Femur (tissue), 1 donor: ENCODE data around the gene CSNK1D.

Experiments
- DNase-seq: peaks from one replicate; pipeline ENCODE4 v3.0.0-alpha.2; 2017

Gene CSNK1D

DNA sequence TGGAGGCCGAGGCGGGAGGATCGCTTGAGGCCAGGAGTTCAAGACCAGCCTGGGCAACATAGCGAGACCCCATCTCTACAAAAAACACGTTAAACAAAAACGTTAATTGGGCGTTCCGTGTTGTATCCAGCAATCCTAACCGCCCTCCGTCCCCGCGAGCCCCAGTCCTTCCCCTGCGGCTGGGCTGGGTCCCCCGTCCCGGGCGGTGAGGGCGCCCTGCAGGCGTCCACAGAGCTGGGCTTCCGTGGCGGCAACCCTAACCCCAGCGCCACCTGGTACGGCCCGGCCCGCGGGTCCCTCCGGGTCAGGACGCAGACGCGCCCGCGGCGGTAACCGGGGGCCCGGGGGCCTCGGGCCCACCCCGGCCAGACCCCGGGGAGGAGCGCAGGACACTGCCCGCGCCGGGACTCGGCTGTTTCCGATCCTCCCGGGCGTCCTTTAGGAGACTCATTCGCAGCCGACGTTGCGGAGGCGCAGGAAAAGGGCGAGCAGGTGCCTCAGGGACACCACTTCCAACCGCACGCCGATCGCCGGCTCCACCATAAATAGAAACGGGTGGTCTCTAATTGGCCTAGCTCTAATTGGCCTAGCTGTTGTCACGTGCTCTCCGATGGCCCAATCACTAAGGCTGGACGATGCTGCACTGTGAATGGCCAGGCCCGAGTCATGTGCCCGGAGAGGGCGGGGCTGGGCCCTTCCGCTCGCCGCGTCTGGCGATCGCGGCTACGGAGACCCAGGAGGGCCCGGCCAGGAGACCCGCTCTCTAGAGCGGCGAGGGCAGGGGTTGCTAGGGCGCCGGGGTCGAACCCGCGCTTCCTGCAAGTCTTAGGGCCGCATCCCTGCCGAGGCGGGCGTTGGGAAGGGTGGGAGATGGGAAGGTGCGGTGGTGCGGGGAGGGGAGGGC lies 19.0 kb upstream of the CSNK1D start:
- peak; percentile 98 for DNase-seq

- no peak for DNase-seq
These were observed 18.2 kb upstream of the CSNK1D start for GRCh38 chr17:82291582-82292250.

GRCh38 chr17:82287868-82288801 lies 14.6 kb upstream of the CSNK1D start:
- DNase-seq: no peak

DNA sequence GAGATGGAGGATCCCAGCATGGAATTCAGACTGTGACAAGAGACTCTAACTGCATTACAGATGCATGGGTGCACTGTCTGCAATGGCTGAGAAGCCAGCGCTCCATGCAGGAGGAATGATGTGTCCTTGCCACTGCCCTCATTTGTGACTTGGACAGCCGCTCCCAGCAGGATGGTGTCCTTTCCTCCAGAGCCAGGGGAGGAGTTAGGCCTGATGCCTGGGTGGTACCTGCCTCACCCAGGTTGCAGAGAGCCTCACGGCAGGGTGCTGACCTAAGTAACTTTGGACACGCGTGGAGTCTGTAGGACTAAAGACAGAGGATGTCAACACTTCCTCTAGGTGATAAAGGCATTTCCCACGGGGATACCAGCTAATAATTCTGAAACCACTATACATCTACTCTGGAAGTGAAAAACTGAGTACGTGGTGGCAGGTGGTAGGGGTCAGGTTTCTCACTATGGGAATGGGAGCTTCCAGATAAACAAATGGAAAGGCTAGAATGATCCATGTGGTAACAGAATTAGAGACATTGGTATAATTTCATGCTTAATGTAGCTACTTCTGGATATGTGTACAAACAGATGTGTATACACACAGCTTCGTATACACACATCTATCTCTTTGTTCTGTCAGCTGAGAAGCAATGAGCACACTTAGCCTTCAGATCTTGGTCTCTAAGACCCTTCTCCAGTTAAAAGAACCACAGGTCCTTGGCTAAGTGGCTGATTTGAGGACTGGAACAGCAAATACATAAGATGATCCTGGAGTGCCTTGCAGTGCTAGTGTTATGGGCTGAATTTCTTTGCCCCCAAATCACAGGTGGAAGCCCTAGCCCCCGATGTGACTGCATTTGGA lies 13.7 kb upstream of the CSNK1D start:
- DNase-seq: no peak

GRCh38 chr17:82285141-82285540 lies 11.6 kb upstream of the CSNK1D start:
- no peak for DNase-seq

GRCh38 chr17:82283208-82283749 lies 9.8 kb upstream of the CSNK1D start:
- DNase-seq: no peak

GRCh38 chr17:82282239-82283207 lies 9.0 kb upstream of the CSNK1D start:
- DNase-seq: no peak

DNA sequence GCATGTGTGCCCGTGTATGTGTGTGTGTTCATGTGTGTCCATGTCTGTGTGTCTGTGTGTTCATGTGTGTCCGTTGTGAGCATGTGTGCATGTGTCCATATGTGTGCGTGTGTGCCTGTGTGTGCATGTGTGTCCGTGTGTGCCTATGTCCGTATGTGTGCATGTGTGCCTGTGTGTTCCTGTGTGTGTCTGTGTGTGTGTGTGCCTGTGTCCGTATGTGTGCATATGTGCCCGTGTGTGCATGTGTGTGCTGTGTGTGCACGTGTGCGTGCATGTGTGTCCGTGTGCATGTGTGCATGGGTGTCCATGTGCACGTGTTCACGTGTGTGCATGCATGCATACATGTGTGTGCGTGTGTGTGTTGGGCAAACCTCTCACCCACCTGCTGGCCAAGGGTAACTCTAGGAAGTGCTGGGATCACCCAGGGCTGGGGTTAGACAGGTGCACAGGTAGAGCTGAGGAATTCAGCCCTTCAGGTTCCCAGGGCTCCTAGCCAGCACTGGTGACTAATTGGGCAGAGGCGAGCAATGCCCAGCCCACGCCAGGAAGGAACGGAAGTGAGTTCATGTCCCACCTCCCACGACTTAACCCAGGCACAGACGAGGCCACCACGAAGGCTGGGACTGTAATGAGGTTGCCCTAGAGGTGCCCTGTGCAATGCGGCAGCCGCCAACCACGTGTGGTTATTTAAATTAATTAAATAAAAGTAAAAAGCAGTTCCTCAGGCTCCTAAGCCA lies 8.2 kb upstream of the CSNK1D start:
- no peak for DNase-seq

- no peak for DNase-seq
These were observed 7.6 kb upstream of the CSNK1D start for GRCh38 chr17:82281076-82281475.

GRCh38 chr17:82280537-82280936 lies 7.0 kb upstream of the CSNK1D start:
- DNase-seq: no peak

DNA sequence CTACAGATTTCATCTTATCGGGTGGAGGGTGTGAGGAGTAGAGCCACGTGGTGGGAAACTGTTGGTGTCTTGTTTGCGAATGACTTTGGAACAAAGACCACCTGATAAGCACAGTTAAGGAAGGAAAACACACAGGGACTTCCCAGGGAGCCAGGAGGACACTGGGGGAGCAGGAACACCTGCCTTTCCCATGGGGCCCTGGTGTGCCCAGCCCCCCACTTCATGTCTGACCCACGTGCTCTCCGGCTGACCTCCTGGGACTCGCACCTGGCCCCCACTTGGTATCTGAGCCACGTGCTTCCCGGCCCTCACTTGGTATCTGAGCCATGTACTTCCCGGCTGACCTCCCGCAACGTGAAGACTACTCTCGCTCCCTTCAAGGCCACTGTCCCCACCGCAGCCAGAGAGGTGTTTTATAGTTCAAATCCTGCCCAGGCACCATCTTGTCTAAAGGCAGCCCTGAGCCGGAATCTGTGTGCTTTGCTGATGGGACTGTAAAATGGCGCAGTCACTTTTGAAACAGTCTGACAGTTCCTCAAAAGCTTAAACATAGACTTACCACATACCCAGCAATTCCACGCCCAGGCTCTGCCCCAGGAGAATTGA lies 5.4 kb upstream of the CSNK1D start:
- no peak for DNase-seq

GRCh38 chr17:82278308-82278707 lies 4.8 kb upstream of the CSNK1D start:
- no peak for DNase-seq

GRCh38 chr17:82277851-82278250 lies 4.4 kb upstream of the CSNK1D start:
- DNase-seq: no peak

GRCh38 chr17:82276938-82277337 lies 3.4 kb upstream of the CSNK1D start:
- no peak for DNase-seq

- no peak for DNase-seq
These were observed 1.8 kb upstream of the CSNK1D start for GRCh38 chr17:82275326-82275725.

GRCh38 chr17:82274134-82275020 lies 877 bp upstream of the CSNK1D start:
- DNase-seq: no peak

DNA sequence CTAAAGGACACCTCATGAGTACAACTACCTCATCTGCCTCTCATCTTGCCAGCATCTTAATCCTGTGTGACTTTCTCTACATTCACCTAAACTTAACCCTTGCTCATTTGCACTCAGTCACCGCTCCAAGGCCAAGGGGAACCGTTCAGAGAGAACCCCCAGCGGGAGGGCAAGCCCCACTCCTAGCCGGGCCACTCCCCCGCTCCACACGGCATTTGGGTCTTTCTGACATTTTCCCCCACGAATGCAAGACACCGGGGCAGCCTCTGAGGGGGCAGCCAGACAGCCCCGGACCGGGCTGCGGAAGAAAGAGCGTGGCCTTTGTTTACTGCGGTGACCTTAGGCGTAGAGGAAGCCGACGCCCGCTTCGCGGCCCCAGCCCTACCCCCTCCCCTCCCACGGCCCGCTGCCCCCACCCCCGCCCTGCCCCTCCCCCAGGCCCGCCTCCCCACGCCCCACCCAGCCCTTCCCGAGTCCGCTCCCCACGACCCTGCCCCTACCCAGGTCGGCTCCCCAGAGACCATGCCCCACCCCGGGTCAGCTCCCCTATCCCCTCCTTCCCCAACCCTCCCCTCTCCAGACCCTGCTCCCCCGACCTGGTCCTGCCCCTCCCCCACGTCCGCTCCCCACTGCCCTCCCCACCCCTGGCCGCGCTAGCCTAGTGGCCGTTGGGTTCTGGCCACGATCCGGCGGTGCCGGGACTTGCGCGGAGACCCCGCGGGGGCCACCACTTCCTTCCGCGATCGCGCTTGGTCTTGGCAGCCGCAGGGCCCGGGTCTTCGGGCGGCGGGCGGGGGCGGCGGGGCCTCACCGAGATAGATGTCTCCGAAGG lies 789 bp downstream of the CSNK1D start:
- peak; percentile 62 for DNase-seq
